H7 (cell line): ENCODE data around the gene CLIP4. TPM values are rescaled to one million over a fixed set of nuclear protein-coding genes. Genes with fewer than 3 reads are reported as not detected.

Experiments
- DNase-seq: peaks from one replicate; pipeline ENCODE4 v3.0.0; 2012
- H3K27me3 ChIP-seq: 2 replicates; pipeline ENCODE4 v1.6.0; 2011; ENCODE audit warnings: mild to moderate bottlenecking, low read length; ENCODE audit not compliant: control insufficient read depth, insufficient read depth
- H3K36me3 ChIP-seq: replicated peaks from 2 replicates; pipeline ENCODE4 v1.5.1; 2011; ENCODE audit warnings: low read length; ENCODE audit not compliant: control insufficient read depth, insufficient read depth
- H3K4me3 ChIP-seq: 2 replicates; pipeline ENCODE4 v1.5.1; 2011; ENCODE audit warnings: low read depth, mild to moderate bottlenecking, control low read depth, low read length, moderate library complexity; ENCODE audit not compliant: insufficient read depth
- total RNA-seq: library from RNA; depleted of rRNA; stranded (reverse); fragments of >200 nt; shearing (Covaris generic); gene quantifications from 2 replicates; pipeline ENCODE4 v1.2.3, GENCODE V29; 2014

CLIP4 gene
- total RNA-seq, 1 experiment from 2014 or later: 2.0 TPM

DNA sequence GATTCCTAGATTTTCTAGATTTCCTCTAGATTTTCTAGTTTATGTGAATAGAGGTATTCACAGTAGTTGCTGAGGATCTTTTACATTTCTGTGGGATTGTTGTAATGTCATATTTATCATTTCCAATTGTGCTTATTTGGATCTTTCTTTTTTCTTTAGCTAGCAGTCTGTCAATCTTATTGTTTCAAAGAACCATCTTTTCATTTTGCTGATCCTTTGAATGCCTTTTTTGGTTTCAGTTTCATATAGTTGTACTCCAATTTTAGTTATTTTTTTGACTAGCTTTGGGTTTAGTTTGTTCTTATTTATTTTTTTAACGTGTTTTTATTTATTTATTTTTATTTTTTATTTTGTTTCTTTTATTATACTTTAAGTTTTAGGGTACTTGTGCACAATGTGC is 24.5 kb downstream of the CLIP4 start:
- no peak for DNase-seq
- H3K4me3 ChIP-seq: no peak overlapping the region
- no peaks in the 10 kb centered on the region for H3K27me3 ChIP-seq

DNA sequence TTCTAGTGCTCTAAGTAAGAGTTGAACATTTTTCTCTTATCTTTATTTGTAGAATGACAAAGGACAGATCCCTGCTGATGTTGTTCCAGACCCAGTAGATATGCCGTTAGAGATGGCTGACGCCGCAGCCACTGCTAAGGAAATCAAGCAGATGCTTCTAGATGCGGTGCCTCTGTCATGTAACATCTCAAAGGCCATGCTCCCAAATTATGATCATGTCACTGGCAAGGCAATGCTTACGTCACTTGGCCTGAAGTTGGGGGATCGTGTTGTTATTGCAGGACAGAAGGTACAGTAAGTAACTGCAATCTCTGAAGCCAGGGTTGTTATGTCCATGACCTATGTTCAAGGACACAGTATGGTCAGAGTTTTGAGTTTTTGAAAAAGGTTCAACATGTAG is 28.4 kb downstream of the CLIP4 start:
- H3K4me3 ChIP-seq: no peak overlapping the region
- H3K27me3 ChIP-seq: no peaks in the 10 kb centered on the region
- DNase-seq: no peak
- H3K36me3 ChIP-seq: no peaks in the 10 kb centered on the region

More for the DNA sequence above, 24.5 kb downstream of the CLIP4 start:
- no peaks in the 10 kb centered on the region for H3K36me3 ChIP-seq

DNA sequence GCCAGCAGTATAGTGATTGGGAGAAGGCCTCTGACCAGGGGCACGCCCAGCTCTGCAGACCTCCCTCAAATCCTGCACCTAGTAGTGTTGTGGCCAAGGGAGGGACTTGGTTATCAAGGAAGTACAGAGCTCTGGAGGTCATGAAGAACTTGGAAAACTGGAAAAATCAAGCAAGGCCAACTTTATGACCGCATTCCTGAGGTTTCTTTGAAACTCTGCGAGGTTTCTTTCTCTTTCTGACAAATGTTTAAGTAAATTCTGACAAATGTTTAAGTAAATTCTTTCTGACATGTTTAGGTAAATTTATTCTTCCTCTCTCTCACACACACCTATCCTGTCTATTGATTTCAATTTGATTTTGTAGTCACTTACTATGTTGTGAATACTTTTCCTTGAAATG is 31.0 kb downstream of the CLIP4 start:
- DNase-seq: no peak
- no peak overlapping the region for H3K4me3 ChIP-seq

DNA sequence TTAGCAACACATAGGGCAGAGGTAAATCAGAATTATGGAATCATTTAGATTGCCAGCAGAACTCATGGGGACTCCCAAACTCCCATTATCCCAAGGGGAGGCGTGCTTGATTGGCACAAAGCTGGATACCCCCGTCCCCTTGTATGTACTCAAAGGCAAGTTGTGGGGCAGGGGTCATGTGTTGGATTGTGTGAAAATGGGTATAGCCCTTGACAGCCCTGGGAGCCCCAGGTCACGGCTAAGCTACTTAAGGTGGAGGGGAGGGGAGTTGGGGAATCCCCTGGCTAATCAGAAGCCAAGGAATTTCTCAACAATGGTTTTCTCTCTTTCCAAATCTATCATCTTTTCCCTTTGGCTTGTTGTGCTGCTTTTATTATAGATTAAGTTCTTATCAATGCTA is 32.7 kb downstream of the CLIP4 start:
- Histone ChIP-seq H3K36me3 (no peaks in the 10 kb centered on the region), H3K27me3 (no peaks in the 10 kb centered on the region), H3K4me3 (no peak overlapping the region)
- DNase-seq: no peak

More for the DNA sequence above, 31.0 kb downstream of the CLIP4 start:
- Histone ChIP-seq H3K27me3 (no peaks in the 10 kb centered on the region), H3K36me3 (no peaks in the 10 kb centered on the region)

DNA sequence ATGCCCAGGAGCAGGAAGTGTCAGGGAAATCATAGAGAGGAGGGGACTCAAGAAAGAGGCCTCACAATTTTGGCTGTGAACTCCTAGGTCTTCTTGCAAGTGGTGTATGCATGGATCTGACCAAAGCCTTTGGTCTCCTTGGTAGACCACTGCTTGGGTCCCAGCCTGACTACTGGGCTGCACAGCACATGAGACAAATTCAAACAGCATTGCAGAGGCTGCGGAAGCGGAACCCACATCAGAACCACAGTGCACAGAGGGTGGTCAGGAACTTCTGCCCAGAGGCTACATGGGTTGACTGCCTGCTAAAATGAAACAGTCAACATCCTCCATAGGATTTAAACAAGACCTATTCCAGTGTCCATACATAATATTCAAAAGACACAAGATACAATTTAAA is 39.4 kb downstream of the CLIP4 start:
- Histone ChIP-seq H3K27me3 (no peaks in the 10 kb centered on the region), H3K4me3 (no peak overlapping the region), H3K36me3 (no peaks in the 10 kb centered on the region)
- no peak for DNase-seq

DNA sequence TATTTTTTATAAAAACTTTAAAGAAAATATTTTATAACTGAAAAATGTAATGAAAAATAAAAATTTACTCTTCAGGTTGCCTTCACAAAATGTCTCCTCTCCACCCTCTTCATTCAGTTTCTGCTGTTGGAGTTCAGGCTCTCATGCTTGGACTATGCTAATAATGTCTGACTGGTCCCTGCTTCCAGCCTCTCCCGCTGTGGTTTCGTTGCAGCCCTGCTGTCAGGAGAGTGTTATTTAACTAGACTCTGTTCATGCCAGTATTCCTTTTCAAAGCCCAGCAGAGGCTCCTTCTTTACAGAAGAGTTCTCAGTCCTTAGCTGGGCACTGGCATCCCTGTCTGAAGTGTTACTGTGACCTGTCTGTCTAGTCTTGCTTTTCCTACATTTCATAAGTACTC is 40.4 kb downstream of the CLIP4 start:
- Histone ChIP-seq H3K27me3 (no peaks in the 10 kb centered on the region), H3K36me3 (no peaks in the 10 kb centered on the region), H3K4me3 (no peak overlapping the region)
- DNase-seq: no peak

DNA sequence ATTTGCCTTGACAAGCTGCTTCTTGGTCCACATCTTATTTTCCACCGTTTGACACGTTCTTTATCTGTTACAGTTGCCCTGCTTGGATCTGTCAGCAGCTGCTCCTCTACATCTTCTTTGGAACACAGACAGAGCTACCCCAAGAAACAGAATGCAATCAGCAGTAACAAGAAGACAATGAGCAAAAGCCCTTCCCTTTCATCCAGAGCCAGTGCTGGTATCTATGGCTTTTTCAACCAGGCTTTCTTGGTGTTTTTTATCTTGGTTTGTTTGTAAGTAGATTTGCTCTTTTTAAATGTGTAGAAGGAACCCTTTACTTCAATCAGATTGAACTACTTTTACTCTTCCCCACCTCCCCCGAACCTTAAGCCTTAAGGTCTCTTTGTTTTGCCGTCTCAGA is 41.9 kb downstream of the CLIP4 start:
- Histone ChIP-seq H3K36me3 (no peaks in the 10 kb centered on the region), H3K4me3 (no peak overlapping the region), H3K27me3 (no peaks in the 10 kb centered on the region)
- no peak for DNase-seq

DNA sequence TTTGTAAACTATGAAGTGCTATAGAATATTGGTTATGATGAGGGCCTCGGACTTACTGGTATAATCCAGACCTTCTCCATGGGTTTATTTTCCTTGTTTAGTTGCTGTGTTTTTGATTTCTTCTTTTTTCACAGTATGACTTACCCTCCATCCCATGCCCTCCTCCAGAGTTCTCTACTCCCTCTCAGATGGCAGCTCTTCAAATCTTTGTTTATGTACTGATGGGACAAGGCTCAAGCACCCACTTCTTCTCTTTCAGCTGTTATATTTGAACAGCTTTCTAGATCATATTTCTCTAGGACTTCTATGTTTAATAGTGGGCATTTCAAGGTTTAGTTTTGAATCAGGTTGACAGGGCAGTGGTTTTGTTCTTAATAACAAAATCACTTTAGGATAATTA is 43.9 kb downstream of the CLIP4 start:
- Histone ChIP-seq H3K27me3 (no peaks in the 10 kb centered on the region), H3K4me3 (no peak overlapping the region), H3K36me3 (no peaks in the 10 kb centered on the region)
- no peak for DNase-seq

DNA sequence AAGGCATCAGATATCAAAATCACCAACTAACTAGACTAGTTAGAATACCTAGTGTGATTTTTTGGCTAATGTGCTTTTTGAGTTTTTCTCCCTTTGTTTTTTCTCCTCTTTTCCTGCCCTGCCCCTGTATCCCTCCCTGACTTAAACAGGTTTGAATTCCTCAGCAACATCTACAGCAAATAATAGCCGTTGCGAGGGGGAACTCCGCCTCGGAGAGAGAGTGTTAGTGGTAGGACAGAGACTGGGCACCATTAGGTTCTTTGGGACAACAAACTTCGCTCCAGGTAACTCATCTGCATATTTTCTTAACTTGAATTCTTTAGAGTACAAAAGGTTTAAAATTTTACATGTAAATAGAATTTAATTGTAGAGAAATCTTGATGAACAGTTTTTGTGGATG is 45.0 kb downstream of the CLIP4 start:
- no peaks in the 10 kb centered on the region for H3K27me3 ChIP-seq
- DNase-seq: no peak
- no peak overlapping the region for H3K4me3 ChIP-seq
- no peaks in the 10 kb centered on the region for H3K36me3 ChIP-seq

DNA sequence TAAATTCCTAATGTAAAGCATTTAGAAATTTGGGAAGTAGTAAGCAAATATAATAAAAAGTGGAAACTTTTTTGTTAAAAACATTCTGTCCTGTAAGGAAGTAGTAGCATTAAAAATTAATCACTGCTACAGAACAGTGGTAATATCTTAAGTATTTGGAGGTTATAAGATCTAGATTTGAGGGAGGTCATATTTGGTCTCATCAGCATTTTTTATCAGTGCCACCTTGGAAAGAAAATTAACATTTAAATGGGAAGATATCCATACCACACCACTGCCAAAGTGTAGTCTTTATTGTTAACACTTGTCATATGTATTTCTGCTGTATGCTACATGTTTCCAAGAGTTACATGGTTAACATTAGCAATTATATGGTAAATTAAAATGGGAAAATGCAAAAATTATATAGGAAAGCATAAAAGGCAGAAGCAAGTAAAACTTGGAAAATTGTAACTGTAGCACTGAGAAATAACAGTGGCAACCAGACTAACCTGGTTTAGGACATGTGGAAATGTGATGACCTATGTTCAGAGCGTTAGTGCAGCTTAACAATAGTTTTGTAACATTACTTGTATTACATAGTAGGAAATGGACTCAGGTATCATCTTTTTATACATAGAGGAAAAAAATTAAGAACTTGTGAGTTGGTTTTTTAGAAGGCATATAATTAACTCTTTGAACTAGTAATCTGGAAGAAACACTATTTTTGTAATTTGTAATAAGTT is 47.2 kb downstream of the CLIP4 start:
- H3K27me3 ChIP-seq: no peaks in the 10 kb centered on the region
- DNase-seq: no peak
- no peak overlapping the region for H3K4me3 ChIP-seq
- H3K36me3 ChIP-seq: no peaks in the 10 kb centered on the region

DNA sequence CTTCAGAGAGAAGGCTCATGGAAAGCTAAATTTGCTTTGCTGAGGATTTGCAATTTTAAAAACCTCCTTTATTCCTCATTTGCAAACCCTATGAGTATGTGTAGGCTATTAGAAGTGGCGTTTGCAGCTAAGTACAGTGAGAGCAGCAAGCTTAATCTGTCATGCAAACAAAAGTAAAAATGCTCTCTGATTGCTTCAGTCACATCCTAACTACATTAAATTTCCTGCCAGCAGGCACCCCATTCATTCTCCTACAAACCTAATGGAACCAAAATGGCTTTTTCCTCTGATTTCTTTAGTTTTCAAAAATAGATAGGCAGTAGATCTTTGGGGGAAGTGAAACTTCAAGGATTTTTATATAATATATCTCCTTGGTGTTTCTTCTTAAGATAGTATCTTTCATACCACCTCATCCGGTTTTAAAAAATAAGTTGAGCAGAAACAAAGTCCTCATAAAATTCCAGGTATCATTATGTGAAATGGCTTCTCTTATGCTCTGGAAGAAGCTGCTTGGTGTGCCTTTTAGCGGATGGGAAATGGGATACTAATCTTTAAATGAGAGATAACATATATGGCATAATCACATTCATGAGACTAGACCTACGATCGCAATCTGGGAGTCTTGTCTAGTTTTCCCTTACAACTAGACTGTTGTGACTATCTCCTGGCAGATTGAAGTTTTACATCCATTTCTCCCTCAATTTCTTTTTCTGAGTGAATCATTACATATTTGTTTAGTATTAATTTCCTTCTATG is 49.1 kb downstream of the CLIP4 start:
- H3K27me3 ChIP-seq: no peaks in the 10 kb centered on the region
- DNase-seq: no peak
- H3K4me3 ChIP-seq: no peak overlapping the region
- no peaks in the 10 kb centered on the region for H3K36me3 ChIP-seq

DNA sequence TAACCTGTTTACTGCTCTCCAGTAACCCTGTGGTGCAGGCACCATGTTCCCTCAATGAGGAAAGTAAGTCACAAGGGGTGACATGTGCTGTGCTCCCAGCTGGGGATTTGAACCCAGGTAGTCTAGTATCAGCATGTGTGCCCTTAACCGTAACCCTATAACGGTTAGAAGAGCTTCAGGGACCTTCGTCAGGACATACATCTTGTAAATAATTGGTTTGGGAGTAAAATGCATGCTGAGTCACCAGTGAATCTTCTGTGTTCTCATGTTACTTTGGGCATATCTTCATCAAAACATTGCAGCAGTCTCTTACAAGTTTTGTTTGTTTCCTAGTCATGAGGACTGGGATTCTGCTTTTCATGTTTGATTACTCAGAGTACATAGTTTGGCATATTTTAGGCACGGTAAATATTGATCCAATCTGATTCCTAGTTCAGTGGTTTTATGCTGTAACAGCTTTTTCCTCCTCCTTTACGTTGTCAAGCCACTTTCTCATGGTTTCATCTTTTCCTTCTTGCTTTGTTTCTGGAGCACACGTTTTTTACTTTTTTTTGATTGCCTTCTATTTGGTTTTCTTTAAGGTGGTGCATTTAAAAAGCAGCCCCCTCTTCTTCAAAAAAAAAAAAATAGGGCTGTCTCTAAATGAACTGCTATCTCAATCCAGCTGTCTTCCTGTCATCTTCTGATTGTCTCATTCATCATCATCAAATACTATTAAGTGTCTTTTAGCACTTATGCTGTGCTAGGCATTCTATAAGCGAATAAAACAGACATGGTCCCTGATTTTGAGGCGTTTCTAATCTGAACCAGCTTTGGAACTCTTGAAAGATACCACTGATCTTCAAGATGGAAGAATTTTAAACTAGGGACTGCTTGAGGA is 50.4 kb downstream of the CLIP4 start:
- Histone ChIP-seq H3K36me3 (no peaks in the 10 kb centered on the region), H3K4me3 (no peak overlapping the region), H3K27me3 (no peaks in the 10 kb centered on the region)
- no peak for DNase-seq

DNA sequence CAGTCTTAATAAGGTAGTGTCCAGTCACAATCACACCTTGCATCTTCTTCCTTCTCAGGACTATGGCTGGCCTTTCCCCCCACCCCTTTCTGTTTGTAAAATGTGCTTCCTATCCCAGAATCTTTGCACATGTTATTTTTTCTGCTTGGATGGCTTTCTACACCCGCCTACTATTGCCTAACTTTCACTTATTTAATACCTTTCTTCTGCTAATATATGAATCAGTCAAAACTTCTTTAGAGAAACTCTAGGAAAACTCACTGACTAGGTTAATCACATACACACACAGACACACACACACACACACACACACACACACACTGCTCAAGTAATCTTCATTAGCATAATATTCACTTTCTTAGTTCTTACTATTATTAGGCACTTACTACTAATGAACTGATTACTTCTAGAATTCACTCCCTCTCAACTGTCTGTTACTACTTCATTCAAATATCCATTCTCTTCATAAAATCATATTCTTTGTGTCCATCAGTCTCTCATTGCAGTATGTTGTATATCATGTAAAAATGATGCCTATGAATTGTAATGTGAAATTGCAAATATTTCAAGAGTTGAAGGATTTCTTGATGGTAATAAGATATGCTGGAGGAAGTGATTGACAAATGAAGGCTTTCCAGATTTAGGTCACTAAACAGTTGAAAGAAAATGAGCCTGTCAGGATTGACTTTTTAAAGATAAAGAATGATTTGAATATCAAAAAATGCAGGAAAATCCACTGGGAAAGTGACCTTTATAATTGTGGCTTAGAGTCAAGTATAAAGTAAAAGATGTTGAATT is 51.2 kb downstream of the CLIP4 start:
- no peak for DNase-seq
- Histone ChIP-seq H3K36me3 (no peaks in the 10 kb centered on the region), H3K4me3 (no peak overlapping the region), H3K27me3 (no peaks in the 10 kb centered on the region)

DNA sequence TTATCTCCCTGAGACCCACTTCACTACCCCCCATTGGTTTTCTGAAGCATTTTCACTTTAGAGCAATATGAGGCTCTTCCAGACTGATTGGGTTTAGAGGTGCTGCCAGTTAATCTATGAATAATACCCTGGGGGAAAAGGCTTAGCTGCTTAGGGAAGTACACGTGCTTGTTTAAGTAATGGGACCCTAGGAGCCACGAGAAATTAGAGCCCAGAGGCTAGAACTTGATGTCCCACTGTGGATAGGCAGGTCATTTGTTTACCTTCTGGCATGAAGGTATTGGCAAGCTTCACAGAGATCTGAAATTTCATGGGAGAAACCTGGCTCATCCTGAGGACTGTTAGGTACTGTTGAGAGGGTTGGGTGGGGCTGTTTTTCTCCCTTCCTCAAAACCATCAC is 59.7 kb downstream of the CLIP4 start:
- no peak overlapping the region for H3K4me3 ChIP-seq
- no peaks in the 10 kb centered on the region for H3K36me3 ChIP-seq
- no peak for DNase-seq
- peaks cover 8% of the 10 kb centered on the region; the same call in 1 of the 2 replicates for H3K27me3 ChIP-seq
